Karpas-422 (cell line): ENCODE results near the gene TRIM68. TPM values are rescaled to one million over a fixed set of nuclear protein-coding genes. Genes with fewer than 3 reads are reported as not detected.

Source experiments
- DNase-seq: peaks from one replicate; pipeline ENCODE4 v3.0.0-alpha.2; 2015
- H2AFZ ChIP-seq: fragments of 200-600 bp; sonication (generic); 2 replicates; pipeline ENCODE4 v1.6.1; 2014; ENCODE audit warnings: antibody characterized with exemption, low read length, mixed read lengths
- H3K27ac ChIP-seq: fragments of 200-600 bp; sonication (generic); 2 replicates; pipeline ENCODE4 v1.5.1; 2014; ENCODE audit warnings: mild to moderate bottlenecking, low read length, moderate library complexity
- H3K27me3 ChIP-seq: fragments of 200-600 bp; sonication (generic); 2 replicates; pipeline ENCODE4 v1.6.1; 2014; ENCODE audit warnings: low read length, mixed read lengths
- H3K36me3 ChIP-seq: fragments of 200-600 bp; sonication (generic); 2 replicates; pipeline ENCODE4 v1.6.1; 2014; ENCODE audit warnings: low read length, mixed read lengths; ENCODE audit not compliant: insufficient read depth
- H3K4me1 ChIP-seq: fragments of 200-600 bp; sonication (generic); 2 replicates; pipeline ENCODE4 v1.6.1; 2014; ENCODE audit warnings: mild to moderate bottlenecking, low read length, mixed read lengths
- H3K4me2 ChIP-seq: fragments of 200-600 bp; sonication (generic); 2 replicates; pipeline ENCODE4 v1.6.1; 2014; ENCODE audit warnings: low read length, low read depth, mild to moderate bottlenecking; ENCODE audit not compliant: poor library complexity, severe bottlenecking
- H3K4me3 ChIP-seq: fragments of 200-600 bp; sonication (generic); 2 replicates; pipeline ENCODE4 v1.5.1; 2014; ENCODE audit warnings: mild to moderate bottlenecking, antibody characterized with exemption, low read length, mixed read lengths
- H3K79me2 ChIP-seq: fragments of 200-600 bp; sonication (generic); 2 replicates; pipeline ENCODE4 v1.6.1; 2014; ENCODE audit warnings: mild to moderate bottlenecking, low read length, mixed read lengths
- H3K9ac ChIP-seq: fragments of 200-600 bp; sonication (generic); 2 replicates; pipeline ENCODE4 v1.6.0; 2014; ENCODE audit warnings: low read length
- H3K9me2 ChIP-seq: fragments of 200-600 bp; sonication (generic), shearing (Covaris generic); replicated peaks from 2 replicates; pipeline ENCODE4 v1.6.0; 2014; ENCODE audit warnings: mild to moderate bottlenecking, low read length, moderate library complexity; ENCODE audit not compliant: insufficient read depth
- H3K9me3 ChIP-seq: fragments of 300-700, 200-600 bp; sonication (generic); 2 replicates; pipeline ENCODE4 v1.6.1; 2014; ENCODE audit warnings: low read length, mixed read lengths
- H4K20me1 ChIP-seq: fragments of 200-600 bp; sonication (generic); 2 replicates; pipeline ENCODE4 v1.6.1; 2014; ENCODE audit warnings: mild to moderate bottlenecking, antibody characterized with exemption, low read length, low read depth; ENCODE audit not compliant: insufficient read depth
- total RNA-seq: library from RNA; depleted of rRNA; stranded (reverse); fragments of >200 nt; shearing (Covaris generic); gene quantifications from 2 replicates; pipeline ENCODE4 v1.2.3, GENCODE V29; 2014; ENCODE audit warnings: low replicate concordance

TRIM68 gene
- total RNA-seq, 1 experiment from 2014 or later, result 17.5 TPM

DNA sequence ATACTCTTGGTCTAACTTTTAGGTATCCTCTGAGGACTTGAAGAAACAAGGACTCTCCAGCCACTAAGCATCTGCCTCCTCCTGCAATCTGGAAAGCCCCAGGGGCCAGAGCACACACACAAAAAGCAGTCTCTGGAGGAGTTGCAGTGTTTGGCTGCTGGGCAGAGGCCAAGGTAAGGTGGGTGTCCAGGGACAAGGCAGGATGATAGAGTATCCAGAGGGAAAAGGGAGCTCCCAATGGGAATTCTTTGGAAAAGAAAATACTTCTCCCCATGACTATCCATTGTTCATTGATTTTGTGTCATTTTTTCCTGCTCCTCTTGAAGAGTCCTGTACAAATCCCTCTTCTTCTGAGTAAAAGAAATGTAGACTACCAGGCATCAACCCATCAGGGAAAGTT is 26.6 kb downstream of the TRIM68 start, which contains the start of gene OR52I2:
OR52I2 (plus strand) TSS at position 301 of the 400 bp plus-strand sequence.
- Histone ChIP-seq H3K36me3 (no peaks in the 10 kb centered on the region), H4K20me1 (no peaks in the 10 kb centered on the region), H3K9ac (no peak within 1 kb of the TSS), H3K27ac (no peak within 1 kb of the TSS), H3K27me3 (no peaks in the 10 kb centered on the region), H3K4me2 (no peak within 1 kb of the TSS), H3K4me1 (no peaks in the 10 kb centered on the region), H2AFZ (no peak within 1 kb of the TSS), H3K9me3 (no peaks in the 10 kb centered on the region), H3K9me2 (no peaks in the 10 kb centered on the region), H3K79me2 (no peaks in the 10 kb centered on the region), H3K4me3 (no peak within 1 kb of the TSS)
- DNase-seq, result no peak

- H3K4me2 ChIP-seq, result no peak overlapping the region
- no peak for DNase-seq
- no peaks in the 10 kb centered on the region for H3K9me2 ChIP-seq
- no peaks in the 10 kb centered on the region for H3K9me3 ChIP-seq
- no peaks in the 10 kb centered on the region for H3K27me3 ChIP-seq
- no peak overlapping the region for H3K27ac ChIP-seq
- H3K36me3 ChIP-seq, result no peaks in the 10 kb centered on the region
- H3K4me3 ChIP-seq, result no peak overlapping the region
- no peaks in the 10 kb centered on the region for H3K79me2 ChIP-seq
- no peaks in the 10 kb centered on the region for H4K20me1 ChIP-seq
- no peak overlapping the region for H2AFZ ChIP-seq
- no peak overlapping the region for H3K9ac ChIP-seq
- H3K4me1 ChIP-seq, result no peaks in the 10 kb centered on the region
Measured at GRCh38 chr11:4580124-4580523, 27.9 kb downstream of the TRIM68 start.

DNA sequence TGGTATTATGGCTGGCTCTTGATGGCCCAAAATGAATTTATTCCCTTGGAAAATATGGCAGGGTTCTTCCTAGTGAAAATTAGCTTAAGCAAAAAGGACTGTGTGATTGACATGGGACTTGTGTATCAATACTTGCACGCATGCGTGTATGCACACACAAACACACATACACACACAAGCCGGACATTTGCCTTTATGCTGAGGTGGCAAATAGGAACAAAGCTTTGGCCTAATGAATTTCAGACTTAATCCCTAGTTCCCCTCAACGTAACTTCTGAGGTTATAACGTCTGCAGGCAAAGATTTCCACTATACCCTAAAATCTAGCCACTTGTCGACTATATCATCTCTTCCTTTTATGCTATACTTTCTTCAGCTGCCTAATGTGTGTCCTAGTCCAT is 29.4 kb downstream of the TRIM68 start:
- Histone ChIP-seq H4K20me1 (no peaks in the 10 kb centered on the region), H3K4me2 (no peak overlapping the region), H3K9me2 (no peaks in the 10 kb centered on the region), H3K27ac (no peak overlapping the region), H2AFZ (no peak overlapping the region), H3K9me3 (no peaks in the 10 kb centered on the region), H3K9ac (no peak overlapping the region), H3K36me3 (no peaks in the 10 kb centered on the region), H3K4me3 (no peak overlapping the region), H3K27me3 (no peaks in the 10 kb centered on the region), H3K79me2 (no peaks in the 10 kb centered on the region), H3K4me1 (no peaks in the 10 kb centered on the region)
- no peak for DNase-seq

- no peak overlapping the region for H3K27ac ChIP-seq
- H2AFZ ChIP-seq, result no peak overlapping the region
- H3K9me3 ChIP-seq, result no peaks in the 10 kb centered on the region
- no peaks in the 10 kb centered on the region for H3K9me2 ChIP-seq
- no peak for DNase-seq
- H3K4me3 ChIP-seq, result no peak overlapping the region
- no peak overlapping the region for H3K4me2 ChIP-seq
- H3K36me3 ChIP-seq, result no peaks in the 10 kb centered on the region
- H4K20me1 ChIP-seq, result no peaks in the 10 kb centered on the region
- H3K27me3 ChIP-seq, result no peaks in the 10 kb centered on the region
- no peaks in the 10 kb centered on the region for H3K79me2 ChIP-seq
- no peaks in the 10 kb centered on the region for H3K4me1 ChIP-seq
- no peak overlapping the region for H3K9ac ChIP-seq
Measured at GRCh38 chr11:4577761-4578160, 30.3 kb downstream of the TRIM68 start.

DNA sequence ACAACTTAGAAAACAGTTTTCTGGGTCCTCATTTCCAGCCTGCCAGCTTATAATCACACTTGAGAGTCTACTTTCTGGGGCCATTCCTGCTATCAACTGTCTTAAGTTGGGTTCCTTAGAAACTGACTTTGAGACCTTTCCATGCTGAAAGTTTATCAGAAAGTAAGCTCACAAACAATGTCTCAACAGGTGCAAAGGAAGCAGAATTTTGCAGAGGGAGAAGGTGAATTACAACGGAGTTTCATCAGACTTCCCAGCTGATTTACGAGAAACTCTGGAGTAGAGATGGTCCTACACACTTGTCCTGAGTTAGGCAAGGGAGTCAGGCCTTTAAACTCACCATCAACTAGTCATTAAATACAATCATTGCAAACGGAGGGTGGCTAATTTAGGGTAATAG is 31.2 kb downstream of the TRIM68 start:
- no peak overlapping the region for H3K4me3 ChIP-seq
- no peak overlapping the region for H3K4me2 ChIP-seq
- no peaks in the 10 kb centered on the region for H3K79me2 ChIP-seq
- H3K9me3 ChIP-seq, result no peaks in the 10 kb centered on the region
- no peaks in the 10 kb centered on the region for H3K27me3 ChIP-seq
- H4K20me1 ChIP-seq, result no peaks in the 10 kb centered on the region
- no peak overlapping the region for H3K9ac ChIP-seq
- H3K36me3 ChIP-seq, result no peaks in the 10 kb centered on the region
- H3K27ac ChIP-seq, result no peak overlapping the region
- H2AFZ ChIP-seq, result no peak overlapping the region
- H3K9me2 ChIP-seq, result no peaks in the 10 kb centered on the region
- DNase-seq, result no peak
- H3K4me1 ChIP-seq, result no peaks in the 10 kb centered on the region

DNA sequence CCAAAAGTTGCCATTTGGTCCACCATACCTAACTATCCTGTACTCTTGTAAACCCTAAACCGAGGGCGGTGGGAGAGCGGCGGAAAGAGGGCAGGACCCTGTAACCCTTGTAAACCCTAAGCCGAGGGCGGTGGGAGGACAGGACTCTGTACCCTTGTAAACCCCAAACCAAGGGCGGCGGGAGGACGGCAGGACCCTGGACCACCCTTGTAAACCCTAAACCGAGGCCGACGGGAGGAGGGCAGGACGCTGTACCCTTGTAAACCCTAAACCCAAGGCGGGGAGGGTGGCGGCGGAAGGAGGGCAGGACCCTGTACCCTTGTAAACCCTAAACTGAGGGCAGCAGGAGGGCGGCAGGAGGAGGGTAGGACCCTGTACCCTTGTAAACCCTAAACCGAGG is 39.0 kb downstream of the TRIM68 start:
- Histone ChIP-seq H3K27me3 (no peaks in the 10 kb centered on the region), H3K4me2 (no peak overlapping the region), H3K27ac (no peak overlapping the region), H3K9ac (no peak overlapping the region), H3K9me2 (no peaks in the 10 kb centered on the region), H3K4me1 (no peaks in the 10 kb centered on the region), H3K79me2 (no peaks in the 10 kb centered on the region), H2AFZ (no peak overlapping the region), H3K9me3 (no peaks in the 10 kb centered on the region), H4K20me1 (no peaks in the 10 kb centered on the region), H3K36me3 (no peaks in the 10 kb centered on the region), H3K4me3 (no peak overlapping the region)
- no peak for DNase-seq

DNA sequence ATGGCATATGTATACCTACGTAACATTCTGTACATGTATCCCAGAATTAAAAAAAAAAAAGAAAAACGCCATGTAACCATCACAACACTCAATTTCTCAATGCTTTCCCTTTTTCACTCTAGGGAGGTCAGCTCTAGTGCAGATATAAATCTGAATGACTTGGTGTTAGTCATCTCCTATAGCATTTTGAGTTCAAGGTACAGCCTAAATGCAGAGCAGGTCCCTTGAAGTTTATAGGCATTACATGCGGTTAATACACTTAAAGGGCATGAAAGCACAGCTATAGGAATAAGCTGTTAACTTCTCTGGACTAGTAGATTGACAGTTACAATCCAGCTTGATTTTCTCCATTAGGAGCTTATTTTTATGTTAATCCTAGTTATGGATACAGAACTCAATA is 42.7 kb downstream of the TRIM68 start:
- no peak overlapping the region for H2AFZ ChIP-seq
- no peaks in the 10 kb centered on the region for H3K79me2 ChIP-seq
- no peak for DNase-seq
- H3K4me2 ChIP-seq, result no peak overlapping the region
- H3K36me3 ChIP-seq, result no peaks in the 10 kb centered on the region
- H3K9me2 ChIP-seq, result no peaks in the 10 kb centered on the region
- H3K9me3 ChIP-seq, result no peaks in the 10 kb centered on the region
- no peaks in the 10 kb centered on the region for H4K20me1 ChIP-seq
- H3K4me1 ChIP-seq, result no peaks in the 10 kb centered on the region
- no peak overlapping the region for H3K4me3 ChIP-seq
- H3K27me3 ChIP-seq, result no peaks in the 10 kb centered on the region
- H3K27ac ChIP-seq, result no peak overlapping the region
- H3K9ac ChIP-seq, result no peak overlapping the region

GRCh38 chr11:4560467-4560866 is 47.6 kb downstream of the TRIM68 start:
- Histone ChIP-seq H3K79me2 (no peaks in the 10 kb centered on the region), H3K36me3 (no peaks in the 10 kb centered on the region), H3K9me3 (no peaks in the 10 kb centered on the region), H3K4me1 (no peaks in the 10 kb centered on the region), H3K27me3 (no peaks in the 10 kb centered on the region), H3K9ac (no peak overlapping the region), H3K4me3 (no peak overlapping the region), H3K4me2 (no peak overlapping the region), H3K9me2 (no peaks in the 10 kb centered on the region), H2AFZ (no peak overlapping the region), H4K20me1 (no peaks in the 10 kb centered on the region), H3K27ac (no peak overlapping the region)
- DNase-seq, result peak; percentile 17
